SK-N-SH treated with all-trans-retinoic acid at 6 μM for 48 hours (cell line): ENCODE results near the gene TRAK1.

Source experiments
- ARNTL ChIP-seq: fragments of 450-650 bp; formaldehyde crosslinking; IDR thresholded peaks from 2 replicates; pipeline ENCODE4 v1.5.0; 2020; ENCODE audit warnings: low read depth, mild to moderate bottlenecking, moderate library complexity, borderline replicate concordance
- ESRRG ChIP-seq: fragments of 250-450 bp; sonication (Bioruptor Pico); IDR thresholded peaks from 2 replicates; pipeline ENCODE4 v1.6.1; 2021; ENCODE audit warnings: mild to moderate bottlenecking
- GLIS3 ChIP-seq: fragments of 250-450 bp; sonication (Bioruptor Pico); IDR thresholded peaks from 2 replicates; pipeline ENCODE4 v1.5.0; 2020; ENCODE audit warnings: mild to moderate bottlenecking, moderate library complexity
- ISL1 ChIP-seq: fragments of 250-450 bp; sonication (Bioruptor Pico); IDR thresholded peaks from 2 replicates; pipeline ENCODE4 v2.1.2; 2022; ENCODE audit warnings: mild to moderate bottlenecking, moderate library complexity
- OSR1 ChIP-seq: fragments of 250-450 bp; sonication (Bioruptor Pico); IDR thresholded peaks from 2 replicates; pipeline ENCODE4 v1.8.0; 2022; ENCODE audit warnings: moderate library complexity, mild to moderate bottlenecking, inconsistent platforms
- PPARA ChIP-seq: fragments of 250-450 bp; sonication (Bioruptor Pico); IDR thresholded peaks from 2 replicates; pipeline ENCODE4 v1.5.0; 2020; ENCODE audit warnings: mild to moderate bottlenecking, borderline replicate concordance
- SNAI2 ChIP-seq: fragments of 250-450 bp; sonication (Bioruptor Pico); IDR thresholded peaks from 2 replicates; pipeline ENCODE4 v1.5.0; 2020; ENCODE audit warnings: mild to moderate bottlenecking, moderate library complexity
- TOX ChIP-seq: fragments of 250-450 bp; sonication (Bioruptor Pico); IDR thresholded peaks from 2 replicates; pipeline ENCODE4 v1.8.0; 2021; ENCODE audit warnings: mild to moderate bottlenecking, moderate library complexity, borderline replicate concordance
- ZFP30 ChIP-seq: fragments of 450-650 bp; formaldehyde crosslinking; IDR thresholded peaks from 2 replicates; pipeline ENCODE4 v1.5.0; 2022; ENCODE audit warnings: mild to moderate bottlenecking, moderate library complexity
- TF ChIP-seq, protein P1 (sequence below): fragments of 250-450 bp; sonication (Bioruptor Pico); IDR thresholded peaks from 2 replicates; pipeline ENCODE4 v1.5.1; 2020; ENCODE audit warnings: low read depth, mild to moderate bottlenecking, moderate library complexity
- TF ChIP-seq, protein P2 (sequence below): fragments of 250-450 bp; sonication (Bioruptor Pico); IDR thresholded peaks from 2 replicates; pipeline ENCODE4 v1.5.1; 2021; ENCODE audit warnings: mild to moderate bottlenecking, moderate library complexity
- TF ChIP-seq, protein P3 (sequence below): fragments of 250-450 bp; sonication (Bioruptor Pico); IDR thresholded peaks from 2 replicates; pipeline ENCODE4 v1.8.0; 2020; ENCODE audit warnings: mild to moderate bottlenecking, moderate library complexity, borderline replicate concordance
- TF ChIP-seq, protein P4 (sequence below): fragments of 250-450 bp; sonication (Bioruptor Pico); IDR thresholded peaks from 2 replicates; pipeline ENCODE4 v1.8.0; 2021; ENCODE audit warnings: low read depth, mild to moderate bottlenecking, moderate library complexity, borderline replicate concordance

DNA sequence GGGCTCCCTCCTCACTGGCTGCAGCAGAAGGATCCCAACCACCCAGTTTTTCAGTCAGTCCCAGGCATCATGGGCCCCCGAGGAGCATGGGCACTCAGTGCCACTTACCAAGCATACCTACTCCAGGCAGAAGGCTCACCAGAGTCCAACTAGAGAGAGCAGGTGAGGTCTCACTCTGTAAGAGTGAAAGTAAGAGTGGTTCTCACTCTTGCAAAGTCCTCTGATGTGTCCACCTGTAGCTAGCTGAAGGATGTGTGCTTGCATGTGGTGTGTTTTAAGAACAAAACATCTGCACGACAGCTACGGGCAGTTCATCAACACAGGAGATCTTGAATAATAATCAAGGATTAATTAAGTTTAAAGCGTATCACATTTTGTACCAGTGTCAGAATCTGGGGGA is 125.1 kb downstream of the TRAK1 start:
- TF ChIP-seq, protein P1, sequence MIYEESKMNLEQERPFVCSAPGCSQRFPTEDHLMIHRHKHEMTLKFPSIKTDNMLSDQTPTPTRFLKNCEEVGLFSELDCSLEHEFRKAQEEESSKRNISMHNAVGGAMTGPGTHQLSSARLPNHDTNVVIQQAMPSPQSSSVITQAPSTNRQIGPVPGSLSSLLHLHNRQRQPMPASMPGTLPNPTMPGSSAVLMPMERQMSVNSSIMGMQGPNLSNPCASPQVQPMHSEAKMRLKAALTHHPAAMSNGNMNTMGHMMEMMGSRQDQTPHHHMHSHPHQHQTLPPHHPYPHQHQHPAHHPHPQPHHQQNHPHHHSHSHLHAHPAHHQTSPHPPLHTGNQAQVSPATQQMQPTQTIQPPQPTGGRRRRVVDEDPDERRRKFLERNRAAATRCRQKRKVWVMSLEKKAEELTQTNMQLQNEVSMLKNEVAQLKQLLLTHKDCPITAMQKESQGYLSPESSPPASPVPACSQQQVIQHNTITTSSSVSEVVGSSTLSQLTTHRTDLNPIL (CRISPR knock-in tag) = no peak
- no peak for TF ChIP-seq ARNTL (CRISPR knock-in tag)
- TF ChIP-seq, protein P2, sequence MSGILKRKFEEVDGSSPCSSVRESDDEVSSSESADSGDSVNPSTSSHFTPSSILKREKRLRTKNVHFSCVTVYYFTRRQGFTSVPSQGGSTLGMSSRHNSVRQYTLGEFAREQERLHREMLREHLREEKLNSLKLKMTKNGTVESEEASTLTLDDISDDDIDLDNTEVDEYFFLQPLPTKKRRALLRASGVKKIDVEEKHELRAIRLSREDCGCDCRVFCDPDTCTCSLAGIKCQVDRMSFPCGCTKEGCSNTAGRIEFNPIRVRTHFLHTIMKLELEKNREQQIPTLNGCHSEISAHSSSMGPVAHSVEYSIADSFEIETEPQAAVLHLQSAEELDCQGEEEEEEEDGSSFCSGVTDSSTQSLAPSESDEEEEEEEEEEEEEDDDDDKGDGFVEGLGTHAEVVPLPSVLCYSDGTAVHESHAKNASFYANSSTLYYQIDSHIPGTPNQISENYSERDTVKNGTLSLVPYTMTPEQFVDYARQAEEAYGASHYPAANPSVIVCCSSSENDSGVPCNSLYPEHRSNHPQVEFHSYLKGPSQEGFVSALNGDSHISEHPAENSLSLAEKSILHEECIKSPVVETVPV (CRISPR knock-in tag) = no peak
- no peak for TF ChIP-seq OSR1
- TF ChIP-seq TOX (CRISPR knock-in tag) = no peak
- TF ChIP-seq, protein P3, sequence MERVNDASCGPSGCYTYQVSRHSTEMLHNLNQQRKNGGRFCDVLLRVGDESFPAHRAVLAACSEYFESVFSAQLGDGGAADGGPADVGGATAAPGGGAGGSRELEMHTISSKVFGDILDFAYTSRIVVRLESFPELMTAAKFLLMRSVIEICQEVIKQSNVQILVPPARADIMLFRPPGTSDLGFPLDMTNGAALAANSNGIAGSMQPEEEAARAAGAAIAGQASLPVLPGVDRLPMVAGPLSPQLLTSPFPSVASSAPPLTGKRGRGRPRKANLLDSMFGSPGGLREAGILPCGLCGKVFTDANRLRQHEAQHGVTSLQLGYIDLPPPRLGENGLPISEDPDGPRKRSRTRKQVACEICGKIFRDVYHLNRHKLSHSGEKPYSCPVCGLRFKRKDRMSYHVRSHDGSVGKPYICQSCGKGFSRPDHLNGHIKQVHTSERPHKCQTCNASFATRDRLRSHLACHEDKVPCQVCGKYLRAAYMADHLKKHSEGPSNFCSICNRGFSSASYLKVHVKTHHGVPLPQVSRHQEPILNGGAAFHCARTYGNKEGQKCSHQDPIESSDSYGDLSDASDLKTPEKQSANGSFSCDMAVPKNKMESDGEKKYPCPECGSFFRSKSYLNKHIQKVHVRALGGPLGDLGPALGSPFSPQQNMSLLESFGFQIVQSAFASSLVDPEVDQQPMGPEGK (CRISPR knock-in tag) = no peak
- no peak for TF ChIP-seq SNAI2 (CRISPR knock-in tag)
- no peak for TF ChIP-seq ISL1
- TF ChIP-seq PPARA (CRISPR knock-in tag) = no peak
- no peak for TF ChIP-seq GLIS3 (CRISPR knock-in tag)
- TF ChIP-seq, protein P4, sequence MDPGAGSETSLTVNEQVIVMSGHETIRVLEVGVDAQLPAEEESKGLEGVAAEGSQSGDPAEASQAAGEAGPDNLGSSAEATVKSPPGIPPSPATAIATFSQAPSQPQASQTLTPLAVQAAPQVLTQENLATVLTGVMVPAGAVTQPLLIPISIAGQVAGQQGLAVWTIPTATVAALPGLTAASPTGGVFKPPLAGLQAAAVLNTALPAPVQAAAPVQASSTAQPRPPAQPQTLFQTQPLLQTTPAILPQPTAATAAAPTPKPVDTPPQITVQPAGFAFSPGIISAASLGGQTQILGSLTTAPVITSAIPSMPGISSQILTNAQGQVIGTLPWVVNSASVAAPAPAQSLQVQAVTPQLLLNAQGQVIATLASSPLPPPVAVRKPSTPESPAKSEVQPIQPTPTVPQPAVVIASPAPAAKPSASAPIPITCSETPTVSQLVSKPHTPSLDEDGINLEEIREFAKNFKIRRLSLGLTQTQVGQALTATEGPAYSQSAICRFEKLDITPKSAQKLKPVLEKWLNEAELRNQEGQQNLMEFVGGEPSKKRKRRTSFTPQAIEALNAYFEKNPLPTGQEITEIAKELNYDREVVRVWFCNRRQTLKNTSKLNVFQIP (CRISPR knock-in tag) = no peak
- no peak for TF ChIP-seq ZFP30
- no peak for TF ChIP-seq ESRRG (CRISPR knock-in tag)
